AG08395 (cell line): Measurements from ENCODE around the gene SLC36A3.
A peak's percentile ranks its signal among the peaks of the same experiment; 100 is the strongest.
"Not testable (repeated sequence)": the region's sequence is repeated elsewhere in the genome, so short reads cannot be mapped to it uniquely, and the experiment has no call there.

ENCODE experiments used
- DNase-seq: peaks from one replicate; pipeline ENCODE4 v3.0.0; 2012; ENCODE audit warnings: mixed read lengths, low spot score

Gene SLC36A3

GRCh38 chr5:151238303-151238741 lies 65.2 kb downstream of the SLC36A3 start:
- DNase-seq, result no peak

- no peak for DNase-seq
Observed at GRCh38 chr5:151237685-151238084, 65.9 kb downstream of the SLC36A3 start.

GRCh38 chr5:151236888-151237287 lies 66.7 kb downstream of the SLC36A3 start:
- no peak for DNase-seq

- not testable (repeated sequence) for DNase-seq
Observed at GRCh38 chr5:151235239-151235571, 68.4 kb downstream of the SLC36A3 start.

- DNase-seq, result peak; percentile 48
Observed at GRCh38 chr5:151234476-151235238, 68.9 kb downstream of the SLC36A3 start.

GRCh38 chr5:151233616-151234085 lies 69.9 kb downstream of the SLC36A3 start:
- no peak for DNase-seq

GRCh38 chr5:151231359-151231758 lies 72.2 kb downstream of the SLC36A3 start:
- no peak for DNase-seq

GRCh38 chr5:151230048-151230680 lies 73.4 kb downstream of the SLC36A3 start:
- no peak for DNase-seq

- DNase-seq, result no peak
Observed at GRCh38 chr5:151228986-151229385, 74.6 kb downstream of the SLC36A3 start.

- no peak for DNase-seq
Observed at GRCh38 chr5:151227918-151228447, 75.6 kb downstream of the SLC36A3 start.
